GM23338 (cell line): ENCODE results near the gene GMEB2. TPM values are rescaled to one million over a fixed set of nuclear protein-coding genes. Genes with fewer than 3 reads are reported as not detected.

Experiments used
- ATAC-seq: fragments of 200-7000 bp; cut with Tn5 transposase; 3 replicates; pipeline ENCODE4 v1.9.1; 2020
- DNase-seq: peaks from one replicate; pipeline ENCODE4 v3.0.0-alpha.2; 2015; ENCODE audit warnings: low spot score
- H2AFZ ChIP-seq: fragments of 200-600 bp; sonication (generic); 2 replicates; pipeline ENCODE4 v1.8.0; 2016; ENCODE audit warnings: antibody characterized with exemption, mild to moderate bottlenecking, moderate library complexity
- H3F3A ChIP-seq: fragments of 200-600 bp; sonication (generic); replicated peaks from 2 replicates; pipeline ENCODE4 v1.8.0; 2017; ENCODE audit warnings: antibody characterized with exemption, mixed run types, low read depth
- H3K27ac ChIP-seq: fragments of 200-600 bp; sonication (generic); 2 replicates; pipeline ENCODE4 v1.6.1; 2016; ENCODE audit warnings: low read depth
- H3K27me3 ChIP-seq: fragments of 200-600 bp; sonication (generic); 2 replicates; pipeline ENCODE4 v1.8.0; 2016; ENCODE audit warnings: mild to moderate bottlenecking, mixed run types, moderate library complexity; ENCODE audit not compliant: insufficient read depth
- H3K36me3 ChIP-seq: fragments of 200-600 bp; sonication (generic); 2 replicates; pipeline ENCODE4 v1.8.0; 2016; ENCODE audit warnings: mild to moderate bottlenecking; ENCODE audit not compliant: insufficient read depth
- H3K4me1 ChIP-seq: fragments of 200-600 bp; sonication (generic); 2 replicates; pipeline ENCODE4 v1.8.0; 2016; ENCODE audit warnings: mild to moderate bottlenecking, moderate library complexity; ENCODE audit not compliant: insufficient read depth
- H3K4me2 ChIP-seq: fragments of 200-600 bp; sonication (generic); 2 replicates; pipeline ENCODE4 v1.7.1; 2017; ENCODE audit warnings: mixed run types
- H3K4me3 ChIP-seq: fragments of 200-600 bp; sonication (generic); 2 replicates; pipeline ENCODE4 v1.6.1; 2016; ENCODE audit warnings: mixed run types
- H3K79me2 ChIP-seq: fragments of 200-600 bp; sonication (generic); replicated peaks from 2 replicates; pipeline ENCODE4 v1.8.0; 2017; ENCODE audit warnings: mild to moderate bottlenecking; ENCODE audit not compliant: insufficient read depth
- H3K9me2 ChIP-seq: fragments of 200-600 bp; sonication (generic); 2 replicates; pipeline ENCODE4 v1.8.0; 2017; ENCODE audit not compliant: insufficient read depth
- H4K20me1 ChIP-seq: fragments of 200-600 bp; sonication (generic); replicated peaks from 2 replicates; pipeline ENCODE4 v1.8.0; 2017; ENCODE audit warnings: mild to moderate bottlenecking; ENCODE audit not compliant: insufficient read depth
- H3K27ac Mint-ChIP-seq: 2 replicates; pipeline ENCODE4 v1.8.0; 2020; ENCODE audit warnings: inconsistent platforms, mild to moderate bottlenecking, moderate library complexity, mixed read lengths
- H3K27me3 Mint-ChIP-seq: 3 replicates; pipeline ENCODE4 v1.8.0; 2022; ENCODE audit warnings: low read depth, mild to moderate bottlenecking, moderate library complexity, mixed read lengths, inconsistent platforms; ENCODE audit not compliant: insufficient read depth, poor library complexity
- H3K36me3 Mint-ChIP-seq: 3 replicates; pipeline ENCODE4 v1.8.0; 2021; ENCODE audit warnings: low read depth, mild to moderate bottlenecking, inconsistent platforms, moderate library complexity, mixed read lengths
- H3K4me1 Mint-ChIP-seq: 3 replicates; pipeline ENCODE4 v1.8.0; 2020; ENCODE audit warnings: mild to moderate bottlenecking, inconsistent platforms, mixed read lengths
- H3K4me3 Mint-ChIP-seq: 3 replicates; pipeline ENCODE4 v1.8.0; 2021; ENCODE audit warnings: moderate library complexity, mild to moderate bottlenecking, inconsistent platforms, mixed read lengths
- H3K9me3 Mint-ChIP-seq: 3 replicates; pipeline ENCODE4 v1.8.0; 2020; ENCODE audit warnings: moderate library complexity, mild to moderate bottlenecking, inconsistent platforms, mixed read lengths
- JUNB ChIP-seq: IDR thresholded peaks from one replicate; pipeline ENCODE4 v1.6.1; 2016; ENCODE audit warnings: antibody characterized with exemption; ENCODE audit not compliant: unreplicated experiment
- STAT1 ChIP-seq: IDR thresholded peaks from one replicate; pipeline ENCODE4 v1.6.1; 2016; ENCODE audit warnings: antibody characterized with exemption; ENCODE audit not compliant: unreplicated experiment
- polyA plus RNA-seq: library from polyadenylated mRNA; unstranded; fragments of >200 nt; fragmentation: Nextera tagmentation; extraction: Ambion mirVana; gene quantifications from 2 replicates; pipeline ENCODE4 v1.2.1, GENCODE V29; 2016
- total RNA-seq: library from RNA; depleted of rRNA; stranded (reverse); fragments of >200 nt; shearing (Covaris generic); gene quantifications from 2 replicates; pipeline ENCODE4 v1.2.3, GENCODE V29; 2014
- TF ChIP-seq, protein P1 (sequence below): fragments of 250-450 bp; sonication (Bioruptor Pico); IDR thresholded peaks from 2 replicates; pipeline ENCODE4 v1.5.0; 2020; ENCODE audit warnings: mild to moderate bottlenecking, moderate library complexity
- TF ChIP-seq, protein P2 (sequence below): IDR thresholded peaks from 2 replicates; pipeline ENCODE4 v1.6.1; 2016; ENCODE audit warnings: antibody characterized with exemption

GMEB2 gene
- total and polyA plus RNA-seq, 2 experiments from 2014 or later: 4.4 to 20.6 TPM

DNA sequence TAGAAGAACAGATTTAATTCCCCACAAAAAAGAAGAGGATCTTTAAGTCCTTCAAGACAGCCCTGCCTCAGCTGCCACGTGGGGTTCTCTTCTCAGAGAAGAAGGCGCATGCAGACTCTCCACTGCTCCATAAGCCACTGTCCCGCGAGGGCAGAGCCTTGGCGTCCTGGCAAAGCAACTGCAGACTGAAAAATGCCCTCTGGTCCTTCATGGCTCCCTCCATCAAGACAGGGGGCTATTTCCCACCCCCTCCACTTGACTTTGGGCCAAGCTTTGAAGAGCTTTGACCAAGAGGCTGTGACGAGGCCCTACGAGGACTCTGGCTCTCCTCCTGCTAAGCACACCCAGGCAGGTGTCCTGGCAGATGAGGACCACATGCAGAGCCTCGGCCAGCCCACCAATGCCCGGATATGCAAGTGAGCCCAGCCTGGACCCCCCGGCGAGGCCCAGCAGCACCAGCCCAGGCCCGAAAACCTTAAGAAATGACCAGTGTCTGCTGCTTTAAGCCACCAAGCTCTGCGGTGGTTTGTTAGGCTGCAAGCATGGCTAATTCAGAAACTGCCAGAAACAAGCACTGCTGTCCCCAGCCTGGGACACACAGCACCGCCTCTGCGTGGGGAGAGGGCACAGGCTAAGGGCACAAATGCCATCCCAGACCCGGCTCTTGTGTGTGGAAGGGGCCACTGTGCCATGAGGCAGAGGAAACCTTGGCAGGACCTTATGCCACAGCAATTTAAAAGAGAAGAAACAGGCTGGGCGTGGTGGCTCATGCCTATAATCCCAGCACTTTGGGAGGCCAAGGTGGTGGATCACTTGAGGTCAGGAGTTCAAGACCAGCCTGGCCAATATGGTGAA is 16.1 kb downstream of the GMEB2 start:
- H3K27me3 ChIP-seq: no peaks in the 10 kb centered on the region
- DNase-seq (no peak), ATAC-seq (no peak)
- H3K27me3 Mint-ChIP-seq: peaks cover 2% of the 10 kb centered on the region
- TF ChIP-seq STAT1: no peak
- no peak for TF ChIP-seq JUNB
- TF ChIP-seq, protein P1, sequence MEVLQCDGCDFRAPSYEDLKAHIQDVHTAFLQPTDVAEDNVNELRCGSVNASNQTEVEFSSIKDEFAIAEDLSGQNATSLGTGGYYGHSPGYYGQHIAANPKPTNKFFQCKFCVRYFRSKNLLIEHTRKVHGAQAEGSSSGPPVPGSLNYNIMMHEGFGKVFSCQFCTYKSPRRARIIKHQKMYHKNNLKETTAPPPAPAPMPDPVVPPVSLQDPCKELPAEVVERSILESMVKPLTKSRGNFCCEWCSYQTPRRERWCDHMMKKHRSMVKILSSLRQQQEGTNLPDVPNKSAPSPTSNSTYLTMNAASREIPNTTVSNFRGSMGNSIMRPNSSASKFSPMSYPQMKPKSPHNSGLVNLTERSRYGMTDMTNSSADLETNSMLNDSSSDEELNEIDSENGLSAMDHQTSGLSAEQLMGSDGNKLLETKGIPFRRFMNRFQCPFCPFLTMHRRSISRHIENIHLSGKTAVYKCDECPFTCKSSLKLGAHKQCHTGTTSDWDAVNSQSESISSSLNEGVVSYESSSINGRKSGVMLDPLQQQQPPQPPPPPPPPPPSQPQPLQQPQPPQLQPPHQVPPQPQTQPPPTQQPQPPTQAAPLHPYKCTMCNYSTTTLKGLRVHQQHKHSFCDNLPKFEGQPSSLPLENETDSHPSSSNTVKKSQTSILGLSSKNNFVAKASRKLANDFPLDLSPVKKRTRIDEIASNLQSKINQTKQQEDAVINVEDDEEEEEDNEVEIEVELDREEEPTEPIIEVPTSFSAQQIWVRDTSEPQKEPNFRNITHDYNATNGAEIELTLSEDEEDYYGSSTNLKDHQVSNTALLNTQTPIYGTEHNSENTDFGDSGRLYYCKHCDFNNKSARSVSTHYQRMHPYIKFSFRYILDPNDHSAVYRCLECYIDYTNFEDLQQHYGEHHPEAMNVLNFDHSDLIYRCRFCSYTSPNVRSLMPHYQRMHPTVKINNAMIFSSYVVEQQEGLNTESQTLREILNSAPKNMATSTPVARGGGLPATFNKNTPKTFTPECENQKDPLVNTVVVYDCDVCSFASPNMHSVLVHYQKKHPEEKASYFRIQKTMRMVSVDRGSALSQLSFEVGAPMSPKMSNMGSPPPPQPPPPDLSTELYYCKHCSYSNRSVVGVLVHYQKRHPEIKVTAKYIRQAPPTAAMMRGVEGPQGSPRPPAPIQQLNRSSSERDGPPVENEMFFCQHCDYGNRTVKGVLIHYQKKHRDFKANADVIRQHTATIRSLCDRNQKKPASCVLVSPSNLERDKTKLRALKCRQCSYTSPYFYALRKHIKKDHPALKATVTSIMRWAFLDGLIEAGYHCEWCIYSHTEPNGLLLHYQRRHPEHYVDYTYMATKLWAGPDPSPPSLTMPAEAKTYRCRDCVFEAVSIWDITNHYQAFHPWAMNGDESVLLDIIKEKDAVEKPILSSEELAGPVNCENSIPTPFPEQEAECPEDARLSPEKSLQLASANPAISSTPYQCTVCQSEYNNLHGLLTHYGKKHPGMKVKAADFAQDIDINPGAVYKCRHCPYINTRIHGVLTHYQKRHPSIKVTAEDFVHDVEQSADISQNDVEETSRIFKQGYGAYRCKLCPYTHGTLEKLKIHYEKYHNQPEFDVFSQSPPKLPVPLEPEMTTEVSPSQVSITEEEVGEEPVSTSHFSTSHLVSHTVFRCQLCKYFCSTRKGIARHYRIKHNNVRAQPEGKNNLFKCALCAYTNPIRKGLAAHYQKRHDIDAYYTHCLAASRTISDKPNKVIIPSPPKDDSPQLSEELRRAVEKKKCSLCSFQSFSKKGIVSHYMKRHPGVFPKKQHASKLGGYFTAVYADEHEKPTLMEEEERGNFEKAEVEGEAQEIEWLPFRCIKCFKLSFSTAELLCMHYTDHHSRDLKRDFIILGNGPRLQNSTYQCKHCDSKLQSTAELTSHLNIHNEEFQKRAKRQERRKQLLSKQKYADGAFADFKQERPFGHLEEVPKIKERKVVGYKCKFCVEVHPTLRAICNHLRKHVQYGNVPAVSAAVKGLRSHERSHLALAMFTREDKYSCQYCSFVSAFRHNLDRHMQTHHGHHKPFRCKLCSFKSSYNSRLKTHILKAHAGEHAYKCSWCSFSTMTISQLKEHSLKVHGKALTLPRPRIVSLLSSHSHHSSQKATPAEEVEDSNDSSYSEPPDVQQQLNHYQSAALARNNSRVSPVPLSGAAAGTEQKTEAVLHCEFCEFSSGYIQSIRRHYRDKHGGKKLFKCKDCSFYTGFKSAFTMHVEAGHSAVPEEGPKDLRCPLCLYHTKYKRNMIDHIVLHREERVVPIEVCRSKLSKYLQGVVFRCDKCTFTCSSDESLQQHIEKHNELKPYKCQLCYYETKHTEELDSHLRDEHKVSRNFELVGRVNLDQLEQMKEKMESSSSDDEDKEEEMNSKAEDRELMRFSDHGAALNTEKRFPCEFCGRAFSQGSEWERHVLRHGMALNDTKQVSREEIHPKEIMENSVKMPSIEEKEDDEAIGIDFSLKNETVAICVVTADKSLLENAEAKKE: no peak
- TF ChIP-seq, protein P2, sequence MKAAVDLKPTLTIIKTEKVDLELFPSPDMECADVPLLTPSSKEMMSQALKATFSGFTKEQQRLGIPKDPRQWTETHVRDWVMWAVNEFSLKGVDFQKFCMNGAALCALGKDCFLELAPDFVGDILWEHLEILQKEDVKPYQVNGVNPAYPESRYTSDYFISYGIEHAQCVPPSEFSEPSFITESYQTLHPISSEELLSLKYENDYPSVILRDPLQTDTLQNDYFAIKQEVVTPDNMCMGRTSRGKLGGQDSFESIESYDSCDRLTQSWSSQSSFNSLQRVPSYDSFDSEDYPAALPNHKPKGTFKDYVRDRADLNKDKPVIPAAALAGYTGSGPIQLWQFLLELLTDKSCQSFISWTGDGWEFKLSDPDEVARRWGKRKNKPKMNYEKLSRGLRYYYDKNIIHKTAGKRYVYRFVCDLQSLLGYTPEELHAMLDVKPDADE: no peak
- no peaks in the 10 kb centered on the region for H3F3A ChIP-seq
- no peaks in the 10 kb centered on the region for H3K4me1 ChIP-seq
- H3K36me3 Mint-ChIP-seq: peaks cover 25% of the 10 kb centered on the region
- no peaks in the 10 kb centered on the region for H4K20me1 ChIP-seq
- no peaks in the 10 kb centered on the region for H3K9me2 ChIP-seq
- no peaks in the 10 kb centered on the region for H3K4me1 Mint-ChIP-seq
- no peaks in the 10 kb centered on the region; the same call in 1 of the 2 replicates for H3K36me3 ChIP-seq
- no peak overlapping the region for H3K4me3 ChIP-seq
- no peak overlapping the region for H3K27ac Mint-ChIP-seq
- H3K79me2 ChIP-seq: peaks cover 19% of the 10 kb centered on the region
- H2AFZ ChIP-seq: no peak overlapping the region
- H3K4me2 ChIP-seq: no peak overlapping the region
- H3K4me3 Mint-ChIP-seq: no peak overlapping the region
- peaks cover 14% of the 10 kb centered on the region for H3K9me3 Mint-ChIP-seq
- H3K27ac ChIP-seq: no peak overlapping the region
